ENCODE results near the gene LDLRAD4.

Gene LDLRAD4

DNA sequence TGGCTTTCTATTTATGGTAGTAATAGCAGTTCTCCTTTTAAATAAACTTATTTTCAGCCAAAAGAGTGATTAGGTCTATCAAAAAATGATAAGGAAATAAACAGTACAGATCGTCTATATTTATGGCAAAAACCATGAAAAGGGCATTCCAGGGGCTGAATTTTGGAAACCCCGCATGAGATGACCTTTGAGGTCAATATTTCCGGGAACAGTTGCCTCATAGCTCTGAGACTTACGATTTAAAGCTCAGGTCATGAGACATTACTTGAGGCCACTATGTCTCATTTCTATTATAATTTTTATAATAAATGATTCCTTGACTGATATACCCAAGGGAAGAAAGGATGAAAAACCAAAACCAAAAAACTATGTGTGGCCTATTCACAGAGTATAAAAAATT is 101.1 kb downstream of the LDLRAD4 start:
- TF ChIP-seq ELF4 (IDR thresholded peaks at IDR 0.05): no peak
- no peak for TF ChIP-seq SP1 (IDR thresholded peaks at IDR 0.05)
- no peak for TF ChIP-seq L3MBTL2 (conservative IDR thresholded peaks at IDR 0.05)
- no peak for TF ChIP-seq BHLHE40 (IDR thresholded peaks at IDR 0.05; ENCODE audit: borderline replicate concordance)
- TF ChIP-seq HDGF (IDR thresholded peaks at IDR 0.05; ENCODE audit: borderline replicate concordance): no peak
- no peak for TF ChIP-seq ARNT (IDR thresholded peaks at IDR 0.05)
- TF ChIP-seq FOXA1 (IDR thresholded peaks at IDR 0.05): no peak
- no peak for TF ChIP-seq TARDBP (IDR thresholded peaks at IDR 0.05)
- TF ChIP-seq ZNF384 (IDR thresholded peaks at IDR 0.05): no peak
- no peak for TF ChIP-seq FOXK2 (IDR thresholded peaks at IDR 0.05)
- TF ChIP-seq, protein P1, sequence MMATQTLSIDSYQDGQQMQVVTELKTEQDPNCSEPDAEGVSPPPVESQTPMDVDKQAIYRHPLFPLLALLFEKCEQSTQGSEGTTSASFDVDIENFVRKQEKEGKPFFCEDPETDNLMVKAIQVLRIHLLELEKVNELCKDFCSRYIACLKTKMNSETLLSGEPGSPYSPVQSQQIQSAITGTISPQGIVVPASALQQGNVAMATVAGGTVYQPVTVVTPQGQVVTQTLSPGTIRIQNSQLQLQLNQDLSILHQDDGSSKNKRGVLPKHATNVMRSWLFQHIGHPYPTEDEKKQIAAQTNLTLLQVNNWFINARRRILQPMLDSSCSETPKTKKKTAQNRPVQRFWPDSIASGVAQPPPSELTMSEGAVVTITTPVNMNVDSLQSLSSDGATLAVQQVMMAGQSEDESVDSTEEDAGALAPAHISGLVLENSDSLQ (IDR thresholded peaks at IDR 0.05): no peak
- TF ChIP-seq FOXM1 (IDR thresholded peaks at IDR 0.05; ENCODE audit: borderline replicate concordance): no peak
- TF ChIP-seq SUZ12 (IDR thresholded peaks at IDR 0.05): no peak
- no peak for TF ChIP-seq LEF1 (IDR thresholded peaks at IDR 0.05; ENCODE audit: borderline replicate concordance)
- no peak for TF ChIP-seq CTBP1 (IDR thresholded peaks at IDR 0.05; ENCODE audit: borderline replicate concordance)
- TF ChIP-seq NFRKB (IDR thresholded peaks at IDR 0.05): no peak
- ChIA-PET POLR2A (no interaction called here), CTCF (no interaction called here)
- DNase-seq (ENCODE audit: extremely low spot score): no peak

DNA sequence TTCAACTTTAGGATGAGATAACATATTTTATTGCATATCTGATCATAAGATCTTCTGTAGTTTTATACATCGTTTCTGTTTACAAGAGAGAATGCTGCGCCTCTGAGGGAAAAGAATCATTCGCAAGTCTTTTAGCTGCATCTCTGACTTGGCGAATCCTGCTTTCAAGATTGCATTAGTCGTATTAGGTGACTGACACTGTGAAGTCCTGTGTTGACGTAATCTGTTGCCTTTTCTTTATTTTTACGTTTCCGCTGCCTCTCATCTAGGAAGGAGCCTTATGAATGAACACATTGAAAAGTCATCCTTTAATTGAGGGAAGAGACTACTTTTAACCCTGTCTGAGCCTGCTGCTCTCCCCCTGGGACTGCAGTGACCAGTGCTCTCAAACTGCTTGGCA is 101.5 kb downstream of the LDLRAD4 start:
- ChIA-PET POLR2A (no interaction called here), CTCF (no interaction called here)
- TF ChIP-seq FOXM1 (IDR thresholded peaks at IDR 0.05; ENCODE audit: borderline replicate concordance): no peak
- no peak for TF ChIP-seq HDGF (IDR thresholded peaks at IDR 0.05; ENCODE audit: borderline replicate concordance)
- no peak for TF ChIP-seq FOXK2 (IDR thresholded peaks at IDR 0.05)
- no peak for TF ChIP-seq L3MBTL2 (conservative IDR thresholded peaks at IDR 0.05)
- TF ChIP-seq ZNF384 (IDR thresholded peaks at IDR 0.05): no peak
- no peak for TF ChIP-seq FOXA1 (IDR thresholded peaks at IDR 0.05)
- TF ChIP-seq CTBP1 (IDR thresholded peaks at IDR 0.05; ENCODE audit: borderline replicate concordance): no peak
- TF ChIP-seq ELF4 (IDR thresholded peaks at IDR 0.05): no peak
- no peak for TF ChIP-seq NFRKB (IDR thresholded peaks at IDR 0.05)
- no peak for TF ChIP-seq BHLHE40 (IDR thresholded peaks at IDR 0.05; ENCODE audit: borderline replicate concordance)

DNA sequence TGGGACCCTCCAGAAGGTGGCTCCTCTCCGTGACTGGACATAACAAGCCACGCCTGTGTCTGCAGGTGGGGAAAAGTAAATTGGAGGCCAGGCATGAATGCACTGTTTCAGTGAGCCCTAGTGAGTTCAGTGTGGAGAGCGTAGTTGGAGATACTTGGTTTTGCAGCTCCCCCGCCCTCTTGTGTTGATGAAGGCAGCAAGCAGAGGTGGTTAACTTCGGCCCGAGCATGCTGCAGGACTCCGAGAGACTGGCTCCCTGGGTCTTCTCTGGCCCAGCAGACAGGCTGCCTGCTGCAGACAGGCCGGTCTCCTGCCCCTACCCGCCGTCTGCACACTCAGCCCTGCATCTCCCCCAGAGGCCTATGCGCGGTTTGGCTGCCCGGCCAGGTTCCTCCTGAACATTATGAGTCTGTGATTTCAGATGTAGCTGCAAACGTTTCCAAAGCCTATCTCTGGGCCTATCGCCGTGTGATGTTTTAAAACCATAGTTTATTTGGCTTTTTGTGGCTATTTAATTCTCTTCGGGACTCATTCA is 102.4 kb downstream of the LDLRAD4 start:
- POLR2A ChIA-PET: no interaction called here
- TF ChIP-seq FOXA1 (IDR thresholded peaks at IDR 0.05) (no peak), SUZ12 (IDR thresholded peaks at IDR 0.05) (no peak), FOXM1 (IDR thresholded peaks at IDR 0.05; ENCODE audit: borderline replicate concordance) (no peak), FOXK2 (IDR thresholded peaks at IDR 0.05) (no peak), TARDBP (IDR thresholded peaks at IDR 0.05) (no peak), SP1 (IDR thresholded peaks at IDR 0.05) (no peak), CTBP1 (IDR thresholded peaks at IDR 0.05; ENCODE audit: borderline replicate concordance) (no peak), L3MBTL2 (conservative IDR thresholded peaks at IDR 0.05) (no peak), ELF4 (IDR thresholded peaks at IDR 0.05) (no peak), LEF1 (IDR thresholded peaks at IDR 0.05; ENCODE audit: borderline replicate concordance) (no peak), ZNF384 (IDR thresholded peaks at IDR 0.05) (no peak), NFRKB (IDR thresholded peaks at IDR 0.05) (no peak), HDGF (IDR thresholded peaks at IDR 0.05; ENCODE audit: borderline replicate concordance) (no peak), BHLHE40 (IDR thresholded peaks at IDR 0.05; ENCODE audit: borderline replicate concordance) (no peak), ARNT (IDR thresholded peaks at IDR 0.05) (no peak)
- TF ChIP-seq, protein P1 (IDR thresholded peaks at IDR 0.05): no peak
- DNase-seq (ENCODE audit: extremely low spot score): no peak
- CTCF ChIA-PET: no interaction called here

More for the DNA sequence above, 101.5 kb downstream of the LDLRAD4 start:
- no peak for DNase-seq (ENCODE audit: extremely low spot score)

DNA sequence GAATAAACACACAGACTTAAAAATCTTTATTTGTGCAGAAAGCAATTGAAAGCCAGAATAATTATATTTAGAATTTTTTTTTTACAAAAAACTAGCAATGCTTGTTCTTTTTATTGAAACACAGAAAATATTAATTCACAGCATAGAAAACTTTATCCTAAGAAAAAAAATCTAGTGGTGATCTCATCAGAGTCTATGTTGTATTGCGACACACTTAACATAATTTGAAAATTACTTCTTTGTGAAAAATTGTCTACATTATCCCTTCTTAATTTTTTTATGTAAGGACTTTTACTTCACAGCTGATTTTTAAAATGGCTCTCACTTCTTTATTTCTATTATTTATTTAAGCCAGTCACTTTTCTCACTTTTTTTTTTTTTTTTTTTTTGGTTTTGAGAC is 103.4 kb downstream of the LDLRAD4 start:
- CTCF ChIA-PET: no interaction called here
- TF ChIP-seq ZNF384 (IDR thresholded peaks at IDR 0.05) (no peak), FOXM1 (IDR thresholded peaks at IDR 0.05; ENCODE audit: borderline replicate concordance) (no peak), CTBP1 (IDR thresholded peaks at IDR 0.05; ENCODE audit: borderline replicate concordance) (no peak), TARDBP (IDR thresholded peaks at IDR 0.05) (no peak), HDGF (IDR thresholded peaks at IDR 0.05; ENCODE audit: borderline replicate concordance) (no peak), ELF4 (IDR thresholded peaks at IDR 0.05) (no peak)
- TF ChIP-seq, protein P1 (IDR thresholded peaks at IDR 0.05): no peak
- POLR2A ChIA-PET: no interaction called here
- no peak for DNase-seq (ENCODE audit: extremely low spot score)

DNA sequence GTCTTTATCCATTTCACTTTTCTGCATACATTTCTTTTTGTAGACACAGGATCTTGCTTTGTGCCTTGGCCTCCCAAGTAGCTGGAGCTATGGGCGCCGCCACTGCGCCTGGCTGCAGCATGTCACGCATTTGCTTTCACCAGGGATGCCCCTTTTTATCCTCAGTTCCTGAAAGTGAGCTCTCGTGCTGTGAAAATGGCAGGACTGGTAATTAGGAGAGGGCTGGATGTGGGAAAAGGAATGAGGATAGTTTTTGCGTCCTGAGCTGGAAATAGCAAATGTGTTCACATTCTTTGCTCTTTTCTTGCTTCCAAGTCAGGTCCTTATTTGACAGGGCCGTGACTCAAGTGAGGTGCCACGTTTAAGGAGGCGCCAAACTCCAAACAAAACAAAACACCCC is 104.6 kb downstream of the LDLRAD4 start:
- POLR2A ChIA-PET: no interaction called here
- CTCF ChIA-PET: no interaction called here
- no peak for TF ChIP-seq NFRKB (IDR thresholded peaks at IDR 0.05)
- no peak for TF ChIP-seq TARDBP (IDR thresholded peaks at IDR 0.05)
- TF ChIP-seq L3MBTL2 (conservative IDR thresholded peaks at IDR 0.05): no peak
- TF ChIP-seq CTBP1 (IDR thresholded peaks at IDR 0.05; ENCODE audit: borderline replicate concordance): no peak
- TF ChIP-seq, protein P1 (IDR thresholded peaks at IDR 0.05): no peak
- no peak for TF ChIP-seq FOXK2 (IDR thresholded peaks at IDR 0.05)
- TF ChIP-seq SUZ12 (IDR thresholded peaks at IDR 0.05): no peak
- no peak for TF ChIP-seq HDGF (IDR thresholded peaks at IDR 0.05; ENCODE audit: borderline replicate concordance)
- no peak for TF ChIP-seq BHLHE40 (IDR thresholded peaks at IDR 0.05; ENCODE audit: borderline replicate concordance)
- TF ChIP-seq FOXA1 (IDR thresholded peaks at IDR 0.05): no peak
- TF ChIP-seq SP1 (IDR thresholded peaks at IDR 0.05): no peak
- no peak for TF ChIP-seq ZNF384 (IDR thresholded peaks at IDR 0.05)
- TF ChIP-seq LEF1 (IDR thresholded peaks at IDR 0.05; ENCODE audit: borderline replicate concordance): no peak
- TF ChIP-seq ELF4 (IDR thresholded peaks at IDR 0.05): no peak
- TF ChIP-seq FOXM1 (IDR thresholded peaks at IDR 0.05; ENCODE audit: borderline replicate concordance): no peak
- no peak for TF ChIP-seq ARNT (IDR thresholded peaks at IDR 0.05)
- DNase-seq (ENCODE audit: extremely low spot score): no peak

Data from HEK293T (cell line).